ENCODE results near the gene GCNA. TPM values are rescaled to one million over a fixed set of nuclear protein-coding genes. Genes with fewer than 3 reads are reported as not detected.
A peak's percentile ranks its signal among the peaks of the same experiment; 100 is the strongest.

Gene GCNA
- total and polyA plus RNA-seq, 2 of the 13 experiments (the other 11 are each of a cell fraction or from before 2014, with no cell fraction given) = 0.38 to 0.66 TPM

GRCh38 chrX:71532753-71533425 is 45.3 kb upstream of the GCNA start, which contains the start of gene OGT (continued):
- peak; percentile 75 for TF ChIP-seq UBTF (CRISPR knock-in tag; IDR thresholded peaks at IDR 0.05)
- no peak for TF ChIP-seq TOPORS (CRISPR knock-in tag; IDR thresholded peaks at IDR 0.05)
- TF ChIP-seq SNAPC4 (CRISPR knock-in tag; IDR thresholded peaks at IDR 0.05) = no peak
- TF ChIP-seq ATF4 (CRISPR knock-in tag; IDR thresholded peaks at IDR 0.05) = peak in 1 of 2 experiments; percentile 77; a peak in 2 of 4 replicates
- TF ChIP-seq HNRNPK (IDR thresholded peaks at IDR 0.05; ENCODE audit: low read depth, low read length, poor library complexity, severe bottlenecking) = no peak
- no peak for TF ChIP-seq SMARCE1 (IDR thresholded peaks at IDR 0.05; ENCODE audit: borderline replicate concordance)
- TF ChIP-seq PHF5A (CRISPR knock-in tag; IDR thresholded peaks at IDR 0.05; ENCODE audit: low read depth, unreplicated experiment) = no peak
- TF ChIP-seq ZNF264 (CRISPR knock-in tag; IDR thresholded peaks at IDR 0.05) = peak; percentile 64; the same call in 1 of the 2 replicates
- TF ChIP-seq MXD1 (CRISPR knock-in tag; IDR thresholded peaks at IDR 0.05) = peak; percentile 46; the same call in 1 of the 2 replicates
- TF ChIP-seq CTCF (CRISPR knock-in tag; IDR thresholded peaks at IDR 0.05) = no peak
- TF ChIP-seq ZNF772 (CRISPR knock-in tag; IDR thresholded peaks at IDR 0.05) = peak; percentile 74
- TF ChIP-seq CEBPZ (IDR thresholded peaks at IDR 0.05; ENCODE audit: low read length) = no peak
